Suprapubic skin (tissue), 3 donors: ENCODE measurements around the gene TCF12.

Experiments
- CTCF ChIP-seq, 2 donors: fragments of 200-600 bp in 1 of 2; fragments of 450-650 bp in 1 of 2; sonication (generic) in 1 of 2; IDR thresholded peaks; one replicate each; pipeline ENCODE4 v1.5.1; 2016 to 2019; ENCODE audit warnings: antibody characterized with exemption in 2 of 2, mild to moderate bottlenecking in 1 of 2, moderate library complexity in 1 of 2
- POLR2A ChIP-seq, 2 donors: fragments of 450-650 bp; IDR thresholded peaks; one replicate each; pipeline ENCODE4 v1.6.1; 2017; ENCODE audit warnings: antibody characterized with exemption in 2 of 2, mild to moderate bottlenecking in 2 of 2, moderate library complexity in 2 of 2

DNA sequence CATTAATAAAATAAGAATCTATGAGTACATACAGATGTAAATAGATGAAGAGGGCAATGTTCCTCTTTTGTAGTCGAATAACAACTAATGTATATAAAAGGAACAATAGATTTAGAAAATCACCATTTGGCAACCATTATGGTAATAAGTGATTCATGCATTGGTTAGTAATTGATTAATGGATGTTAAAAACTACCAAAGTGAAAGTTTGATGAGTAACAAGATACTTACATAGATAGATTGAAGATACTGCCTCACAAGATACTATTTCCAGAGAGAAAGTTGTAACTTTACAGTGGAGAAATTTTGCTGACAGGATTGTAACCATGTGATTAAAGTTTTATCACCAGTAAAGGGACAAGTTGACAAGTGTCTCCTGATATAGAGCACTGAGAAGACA, 55.0 kb downstream of the TCF12 start:
- TF ChIP-seq POLR2A (IDR thresholded peaks at IDR 0.05) (no peak), CTCF (IDR thresholded peaks at IDR 0.05) (no peak)
